GM12878 (cell line): ENCODE data around the gene PRSS12.

Experiments
- CTCF ChIP-seq, 3 experiments: IDR thresholded peaks in 2 of 3; conservative IDR thresholded peaks in 1 of 3; 2 replicates each; pipeline ENCODE4 v1.5.1; 2011; ENCODE audit warnings: low read depth in 3 of 3, low read length in 3 of 3, mild to moderate bottlenecking in 3 of 3, control low read depth in 2 of 3, moderate library complexity in 2 of 3, inconsistent platforms in 1 of 3, mixed read lengths in 1 of 3; ENCODE audit not compliant: control insufficient read depth in 2 of 3, insufficient read depth in 1 of 3; ENCODE audit errors: extremely low read depth in 1 of 3
- EP300 ChIP-seq, 2 experiments: fragments of 150-350 bp in 1 of 2; IDR thresholded peaks; 2 replicates each; pipeline ENCODE4 v1.6.1; 2011 to 2012; ENCODE audit warnings: low read depth in 2 of 2, low read length in 2 of 2, borderline replicate concordance in 1 of 2, improper control_type of control experiment in 1 of 2, inconsistent platforms in 1 of 2; ENCODE audit not compliant: control insufficient read depth in 1 of 2
- EZH2 ChIP-seq: IDR thresholded peaks from 2 replicates; pipeline ENCODE4 v1.6.1; 2012; ENCODE audit warnings: low read depth, mild to moderate bottlenecking, control low read depth, inconsistent platforms, low read length, borderline replicate concordance; ENCODE audit not compliant: control insufficient read depth
- RFX5 ChIP-seq: IDR thresholded peaks from 2 replicates; pipeline ENCODE4 v1.6.1; 2011; ENCODE audit warnings: low read depth, low read length, improper control_type of control experiment
- SMAD1 ChIP-seq: fragments of 450-650 bp; IDR thresholded peaks from 2 replicates; pipeline ENCODE4 v1.6.1; 2018; ENCODE audit warnings: mild to moderate bottlenecking, low read depth; ENCODE audit not compliant: partially characterized antibody
- TCF12 ChIP-seq: IDR thresholded peaks from 2 replicates; pipeline ENCODE4 v1.6.1; 2011; ENCODE audit warnings: low read depth, mild to moderate bottlenecking, low read length
- ZBTB4 ChIP-seq: fragments of 450-650 bp; formaldehyde crosslinking; IDR thresholded peaks from 2 replicates; pipeline ENCODE4 v1.4.0; 2022; ENCODE audit warnings: mild to moderate bottlenecking, moderate library complexity
- ZSCAN29 ChIP-seq: fragments of 450-650 bp; IDR thresholded peaks from 2 replicates; pipeline ENCODE4 v1.6.1; 2017; ENCODE audit warnings: mild to moderate bottlenecking, moderate library complexity

- no peak for TF ChIP-seq RFX5
- no peak for TF ChIP-seq ZBTB4 (CRISPR knock-in tag)
- 0 out of 2 replicates have a peak, but pooled peaks have one; percentile 50 for TF ChIP-seq TCF12
- TF ChIP-seq EZH2, result no peak
- TF ChIP-seq SMAD1, result no peak
- TF ChIP-seq EP300 (IDR thresholded peaks at IDR 0.05; ENCODE audit: borderline replicate concordance in 1 of 2, control insufficient read depth in 1 of 2, low read depth in 2 of 2, low read length in 2 of 2), result no peak
- TF ChIP-seq CTCF (IDR thresholded peaks at IDR 0.05 in 2 of 3, conservative IDR thresholded peaks at IDR 0.05 in 1 of 3; ENCODE audit: control insufficient read depth in 2 of 3, extremely low read depth in 1 of 3, insufficient read depth in 1 of 3, low read depth in 3 of 3, low read length in 3 of 3), result no peak
- TF ChIP-seq ZSCAN29, result no peak
Observed at GRCh38 chr4:118398226-118399090, 45.7 kb upstream of the PRSS12 start.
